T-helper 2 cell (primary cell): ENCODE data around the gene FARS2.
A peak's percentile ranks its signal among the peaks of the same experiment; 100 is the strongest.

Experiments used
- DNase-seq, 5 experiments: peaks; one replicate each; pipeline versions ENCODE4 v3.0.0 to v3.0.0-alpha.2; 2012 to 2022

The FARS2 gene

GRCh38 chr6:5510331-5511133 is 249.2 kb downstream of the FARS2 start:
- DNase-seq, result no peak

- no peak for DNase-seq
These were observed 250.6 kb downstream of the FARS2 start for GRCh38 chr6:5511954-5512353.

GRCh38 chr6:5512422-5512821 is 251.1 kb downstream of the FARS2 start:
- DNase-seq, result no peak

- no peak for DNase-seq
These were observed 252.1 kb downstream of the FARS2 start for GRCh38 chr6:5513408-5513807.

- no peak for DNase-seq
These were observed 253.0 kb downstream of the FARS2 start for GRCh38 chr6:5514353-5514752.

GRCh38 chr6:5515200-5515599 is 253.9 kb downstream of the FARS2 start:
- no peak for DNase-seq

GRCh38 chr6:5516036-5516435 is 254.7 kb downstream of the FARS2 start:
- no peak for DNase-seq

- peak in 1 of 5 experiments; percentile 71 for DNase-seq
These were observed 256.5 kb downstream of the FARS2 start for GRCh38 chr6:5517796-5518195.

- peak in 2 of 5 experiments; percentile 28 to 61 for DNase-seq
These were observed 257.7 kb downstream of the FARS2 start for GRCh38 chr6:5518936-5519491.

GRCh38 chr6:5520796-5521195 is 259.5 kb downstream of the FARS2 start:
- DNase-seq, result no peak

GRCh38 chr6:5521322-5521721 is 260.0 kb downstream of the FARS2 start:
- DNase-seq, result no peak

GRCh38 chr6:5522147-5522546 is 260.8 kb downstream of the FARS2 start:
- peak in 1 of 5 experiments; percentile 19 for DNase-seq

- no peak for DNase-seq
These were observed 262.8 kb downstream of the FARS2 start for GRCh38 chr6:5524110-5524509.

- DNase-seq, result no peak
These were observed 263.9 kb downstream of the FARS2 start for GRCh38 chr6:5525209-5525608.

- no peak for DNase-seq
These were observed 267.7 kb downstream of the FARS2 start for GRCh38 chr6:5529015-5529414.

- no peak for DNase-seq
These were observed 268.4 kb downstream of the FARS2 start for GRCh38 chr6:5529733-5530132.

- no peak for DNase-seq
These were observed 269.8 kb downstream of the FARS2 start for GRCh38 chr6:5531161-5531560.

GRCh38 chr6:5531853-5532375 is 270.6 kb downstream of the FARS2 start:
- DNase-seq, result no peak

GRCh38 chr6:5532941-5533340 is 271.6 kb downstream of the FARS2 start:
- DNase-seq, result no peak

GRCh38 chr6:5534643-5535042 is 273.3 kb downstream of the FARS2 start:
- no peak for DNase-seq

- no peak for DNase-seq
These were observed 275.3 kb downstream of the FARS2 start for GRCh38 chr6:5536644-5537043.

GRCh38 chr6:5537132-5537531 is 275.8 kb downstream of the FARS2 start:
- no peak for DNase-seq

GRCh38 chr6:5537967-5538366 is 276.7 kb downstream of the FARS2 start:
- DNase-seq, result no peak

- no peak for DNase-seq
These were observed 279.1 kb downstream of the FARS2 start for GRCh38 chr6:5540370-5540769.
